Fibroblast of skin of scalp (primary cell): ENCODE data around the gene C2CD4C.
"Not testable (repeated sequence)": the region's sequence is repeated elsewhere in the genome, so short reads cannot be mapped to it uniquely, and the experiment has no call there.

Source experiments
- DNase-seq: peaks from one replicate; pipeline ENCODE4 v3.0.0-alpha.2; 2013

Gene C2CD4C

GRCh38 chr19:398719-399118 lies 10.2 kb downstream of the C2CD4C start:
- DNase-seq = no peak

- DNase-seq = no peak
These were observed 10.8 kb downstream of the C2CD4C start for GRCh38 chr19:397941-398706.

GRCh38 chr19:397321-397720 lies 11.6 kb downstream of the C2CD4C start:
- no peak for DNase-seq

- no peak for DNase-seq
These were observed 13.5 kb downstream of the C2CD4C start for GRCh38 chr19:395467-395866.

GRCh38 chr19:394857-395256 lies 14.1 kb downstream of the C2CD4C start:
- DNase-seq = not testable (repeated sequence)

GRCh38 chr19:393560-393959 lies 15.4 kb downstream of the C2CD4C start:
- not testable (repeated sequence) for DNase-seq

- DNase-seq = no peak
These were observed 16.5 kb downstream of the C2CD4C start for GRCh38 chr19:392375-392970.

GRCh38 chr19:391726-392374 lies 17.1 kb downstream of the C2CD4C start:
- no peak for DNase-seq

- no peak for DNase-seq
These were observed 17.8 kb downstream of the C2CD4C start for GRCh38 chr19:391207-391557.

- no peak for DNase-seq
These were observed 18.4 kb downstream of the C2CD4C start for GRCh38 chr19:390386-391206.

- no peak for DNase-seq
These were observed 19.0 kb downstream of the C2CD4C start for GRCh38 chr19:389935-390289.

GRCh38 chr19:389255-389934 lies 19.6 kb downstream of the C2CD4C start:
- no peak for DNase-seq

- DNase-seq = no peak
These were observed 20.3 kb downstream of the C2CD4C start for GRCh38 chr19:388691-389090.

- DNase-seq = no peak
These were observed 21.2 kb downstream of the C2CD4C start for GRCh38 chr19:387777-388176.

GRCh38 chr19:386632-387301 lies 22.2 kb downstream of the C2CD4C start:
- DNase-seq = not testable (repeated sequence)

GRCh38 chr19:386189-386588 lies 22.8 kb downstream of the C2CD4C start:
- DNase-seq = not testable (repeated sequence)

- no peak for DNase-seq
These were observed 24.2 kb downstream of the C2CD4C start for GRCh38 chr19:384799-385169.

GRCh38 chr19:383922-384798 lies 24.8 kb downstream of the C2CD4C start:
- DNase-seq = peak; percentile 10

GRCh38 chr19:383040-383439 lies 25.9 kb downstream of the C2CD4C start:
- DNase-seq = no peak

GRCh38 chr19:382578-382977 lies 26.4 kb downstream of the C2CD4C start:
- DNase-seq = peak; percentile 39

GRCh38 chr19:381901-382300 lies 27.0 kb downstream of the C2CD4C start:
- DNase-seq = not testable (repeated sequence)
